Measurements from ENCODE around the gene SARS1. TPM values are rescaled to one million over a fixed set of nuclear protein-coding genes. Genes with fewer than 3 reads are reported as not detected.

The SARS1 gene
- total and polyA plus RNA-seq, 2 of the 8 experiments (the other 6 are each of a cell fraction or from before 2014, with no cell fraction given), result 83.1 to 146 TPM

DNA sequence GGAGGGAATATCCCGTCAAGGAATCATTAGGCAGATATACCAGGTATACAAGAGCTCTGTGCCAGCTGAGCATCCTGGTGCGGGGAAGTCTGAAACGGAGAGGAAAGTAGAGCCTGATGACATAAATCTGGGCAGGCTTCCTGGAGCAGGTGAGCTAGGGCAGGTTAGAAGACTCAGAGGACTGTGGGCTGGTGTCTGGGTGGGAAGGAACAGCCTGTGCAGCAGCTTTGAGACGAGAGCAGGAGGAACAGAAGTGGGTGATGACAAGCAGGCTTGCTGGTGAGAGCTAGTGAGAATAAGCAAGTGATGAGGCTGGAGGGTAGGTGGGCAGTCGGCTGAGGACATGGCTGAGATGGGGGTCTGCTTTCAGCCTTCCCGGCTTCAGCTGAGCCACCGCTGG lies 42.4 kb downstream of the SARS1 start:
- Histone ChIP-seq H3K23me2 (ENCODE audit: low read depth, low read length) (no peaks in the 10 kb centered on the region; the same call in 1 of the 2 replicates), H4K5ac (ENCODE audit: insufficient read length, low read depth, low read length) (no peak overlapping the region), H2AK5ac (ENCODE audit: low read depth, low read length) (peak overlapping the region; percentile 17; the same call in 1 of the 2 replicates), H4K8ac (ENCODE audit: extremely low read depth, insufficient read depth, low read length) (no peak overlapping the region), H2BK5ac (ENCODE audit: low read depth, low read length) (0 out of 2 replicates have a peak overlapping the region, but pooled peaks have one; percentile 40), H2BK20ac (ENCODE audit: low read length) (no peak overlapping the region), H3K4me2 (ENCODE audit: insufficient read depth in 1 of 2, low read depth in 2 of 2, low read length in 2 of 2) (peak overlapping the region in 1 of 2 experiments; percentile 47; a peak in 1 of 4 replicates), H2BK120ac (replicated peaks; ENCODE audit: low read depth, low read length) (no peak overlapping the region), H3K56ac (replicated peaks; ENCODE audit: insufficient read length, low read depth, low read length) (no peak overlapping the region), H3K79me1 (ENCODE audit: low read depth, low read length) (peaks cover 13% of the 10 kb centered on the region; the same call in 1 of the 2 replicates), H3K4me3 (ENCODE audit: extremely low read depth in 1 of 4, insufficient read depth in 2 of 4, low read depth in 3 of 4, low read length in 4 of 4) (no peak overlapping the region), H3K9ac (replicated peaks in 1 of 4; ENCODE audit: extremely low read depth in 1 of 4, low read depth in 3 of 4, low read length in 3 of 4) (no peak overlapping the region; a peak in 1 of 7 replicates), H2AFZ (ENCODE audit: low read length) (no peak overlapping the region), H3K4ac (replicated peaks; ENCODE audit: insufficient read length, low read depth, low read length) (no peak overlapping the region), H3K4me1 (replicated peaks in 1 of 4; ENCODE audit: control insufficient read depth in 3 of 4, insufficient read depth in 4 of 4, low read length in 3 of 4) (peaks cover 5 to 37% (median 28%) of the 10 kb centered on the region in 4 experiments), H3K27me3 (replicated peaks in 1 of 4; ENCODE audit: control insufficient read depth in 3 of 4, extremely low read depth in 1 of 4, insufficient read depth in 3 of 4, low read length in 3 of 4) (no peaks in the 10 kb centered on the region), H3K14ac (ENCODE audit: insufficient read length) (no peak overlapping the region), H3K9me3 (ENCODE audit: insufficient read depth in 2 of 2, low read depth in 1 of 2, low read length in 1 of 2) (no peaks in the 10 kb centered on the region; a peak in 1 of 4 replicates), H4K91ac (replicated peaks; ENCODE audit: insufficient read length, low read length) (no peak overlapping the region), H3K79me2 (ENCODE audit: control insufficient read depth in 1 of 2, insufficient read depth in 2 of 2, low read length in 2 of 2) (peaks cover 0 to 31% of the 10 kb centered on the region in 2 experiments; a peak in 1 of 4 replicates), H3K36me3 (ENCODE audit: control insufficient read depth in 2 of 4, insufficient read depth in 4 of 4, low read length in 3 of 4) (peaks cover 0 to 11% (median 4%) of the 10 kb centered on the region in 4 experiments; a peak in 5 of 8 replicates), H2BK15ac (ENCODE audit: low read length) (no peak overlapping the region), H3K27ac (ENCODE audit: low read depth, low read length) (no peak overlapping the region), H2BK12ac (ENCODE audit: low read depth, low read length) (no peak overlapping the region), H3K18ac (ENCODE audit: extremely low read depth, low read length) (no peak overlapping the region), H3K23ac (ENCODE audit: insufficient read length) (no peak overlapping the region), H4K20me1 (replicated peaks in 1 of 2; ENCODE audit: control insufficient read depth in 1 of 2, insufficient read depth in 2 of 2, low read length in 2 of 2) (peaks cover 0 to 4% of the 10 kb centered on the region in 2 experiments)
- POLR2A ChIA-PET (ENCODE audit: partially characterized antibody), result interaction anchor here (1.3 to 12.2 kb wide), 4 partner anchors 9 to 57 kb away, joined by 3 to 252 read pairs (median 22); partner anchors contain the start of gene SARS1
- FAIRE-seq, result no peak
- CTCF ChIA-PET (ENCODE audit: partially characterized antibody), result interaction anchor here (1.0 to 28.7 kb wide), 8 partner anchors 8 to 143 kb away, joined by 3 to 651 read pairs (median 22); partner anchors contain the start of genes SARS1 and SORT1
- WGBS, 2 experiments (ENCODE audit: extremely low coverage in 1 of 2, insufficient coverage in 1 of 2, insufficient read length in 1 of 2, insufficient replicate concordance in 2 of 2, low coverage in 1 of 2, low lambda C conversion rate in 2 of 2, missing lambda C conversion rate in 1 of 2), result 83% methylated on average over 7 of the region's 7 CpGs; no CpG with 5 or more reads in 1 of the 2 experiments
- no peak for DNase-seq (ENCODE audit: low read depth in 1 of 2, low spot score in 2 of 2)
- TF ChIP-seq PHF8 (conservative IDR thresholded peaks at IDR 0.05; ENCODE audit: low read depth, low read length) (no peak), CHD1 (IDR thresholded peaks at IDR 0.05; ENCODE audit: low read depth, low read length) (no peak), EZH2 (IDR thresholded peaks at IDR 0.05; ENCODE audit: low read depth, low read length, severe bottlenecking) (no peak), BACH1 (IDR thresholded peaks at IDR 0.05; ENCODE audit: low read length) (no peak)
